ENCODE measurements around the gene IGSF11.

DNA sequence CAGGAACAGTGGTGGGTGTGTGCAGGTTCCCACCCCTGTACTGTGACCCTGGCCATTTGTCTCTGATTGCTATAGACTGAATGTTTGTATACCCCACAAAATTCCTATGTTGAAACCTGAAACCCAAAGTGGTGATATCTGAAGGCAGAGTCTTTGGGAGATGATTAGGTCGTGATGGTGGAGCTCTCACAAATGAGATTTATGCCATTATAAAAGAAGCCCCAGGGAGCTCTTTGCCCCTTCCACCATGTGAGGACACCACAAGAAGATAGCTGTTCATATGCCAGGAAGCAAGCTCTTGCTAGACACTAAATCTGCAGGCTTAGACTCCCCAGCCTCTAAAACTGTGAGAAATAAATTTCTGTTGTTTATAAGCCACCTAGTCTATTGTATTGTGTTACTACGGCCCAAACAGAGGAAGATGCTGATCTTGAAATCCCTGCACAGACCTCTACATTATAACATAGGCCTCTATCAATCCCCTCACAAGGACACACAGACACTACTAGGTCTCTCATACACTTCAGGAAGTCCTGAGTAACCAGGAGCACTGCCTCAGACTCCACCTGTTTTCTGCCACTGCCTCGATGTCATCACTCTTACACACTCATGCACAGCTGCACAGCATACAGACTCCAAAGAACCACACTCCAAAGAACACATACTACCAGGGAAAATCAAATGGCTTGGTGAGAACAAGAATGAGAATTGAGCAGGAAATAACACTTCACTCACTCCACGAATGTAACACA, 14.7 kb downstream of the IGSF11 start:
- TF ChIP-seq, protein P1, sequence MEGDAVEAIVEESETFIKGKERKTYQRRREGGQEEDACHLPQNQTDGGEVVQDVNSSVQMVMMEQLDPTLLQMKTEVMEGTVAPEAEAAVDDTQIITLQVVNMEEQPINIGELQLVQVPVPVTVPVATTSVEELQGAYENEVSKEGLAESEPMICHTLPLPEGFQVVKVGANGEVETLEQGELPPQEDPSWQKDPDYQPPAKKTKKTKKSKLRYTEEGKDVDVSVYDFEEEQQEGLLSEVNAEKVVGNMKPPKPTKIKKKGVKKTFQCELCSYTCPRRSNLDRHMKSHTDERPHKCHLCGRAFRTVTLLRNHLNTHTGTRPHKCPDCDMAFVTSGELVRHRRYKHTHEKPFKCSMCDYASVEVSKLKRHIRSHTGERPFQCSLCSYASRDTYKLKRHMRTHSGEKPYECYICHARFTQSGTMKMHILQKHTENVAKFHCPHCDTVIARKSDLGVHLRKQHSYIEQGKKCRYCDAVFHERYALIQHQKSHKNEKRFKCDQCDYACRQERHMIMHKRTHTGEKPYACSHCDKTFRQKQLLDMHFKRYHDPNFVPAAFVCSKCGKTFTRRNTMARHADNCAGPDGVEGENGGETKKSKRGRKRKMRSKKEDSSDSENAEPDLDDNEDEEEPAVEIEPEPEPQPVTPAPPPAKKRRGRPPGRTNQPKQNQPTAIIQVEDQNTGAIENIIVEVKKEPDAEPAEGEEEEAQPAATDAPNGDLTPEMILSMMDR (IDR thresholded peaks at IDR 0.05; ENCODE audit: low read depth, low read length, missing input control): no peak
- TF ChIP-seq RAD21 (IDR thresholded peaks at IDR 0.05) (no peak), HNF4G (IDR thresholded peaks at IDR 0.05) (no peak), TAF1 (conservative IDR thresholded peaks at IDR 0.05) (no peak), FOXA1 (IDR thresholded peaks at IDR 0.05) (no peak), YY1 (IDR thresholded peaks at IDR 0.05) (no peak), SP1 (IDR thresholded peaks at IDR 0.05) (no peak), EGR1 (IDR thresholded peaks at IDR 0.05; ENCODE audit: low read depth in 2 of 2) (no peak), GABPA (IDR thresholded peaks at IDR 0.05 in 1 of 2, conservative IDR thresholded peaks at IDR 0.05 in 1 of 2) (no peak), JUND (IDR thresholded peaks at IDR 0.05) (no peak)
- TF ChIP-seq, protein P2, sequence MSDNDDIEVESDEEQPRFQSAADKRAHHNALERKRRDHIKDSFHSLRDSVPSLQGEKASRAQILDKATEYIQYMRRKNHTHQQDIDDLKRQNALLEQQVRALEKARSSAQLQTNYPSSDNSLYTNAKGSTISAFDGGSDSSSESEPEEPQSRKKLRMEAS (IDR thresholded peaks at IDR 0.05): no peak
